HepG2 (cell line): ENCODE measurements around the gene PPP1R13B. TPM values are rescaled to one million over a fixed set of nuclear protein-coding genes. Genes with fewer than 3 reads are reported as not detected.

ENCODE experiments used
- ATAC-seq: fragments of 200-7000 bp; cut with Tn5 transposase; 3 replicates; pipeline ENCODE4 v1.9.1; 2020; ENCODE audit warnings: mild to moderate bottlenecking, moderate library complexity
- BruUV-seq: library from RNA; stranded (reverse); fragments of 400-500 nt; replicated peaks from 2 replicates; lab custom pipeline; 2021; lab: Mats Ljungman, UMichigan
- CTCF ChIA-PET: fragments of 300-600 bp; formaldehyde crosslinking; extraction: SDS; loops from one replicate; lab custom pipeline; 2021; ENCODE audit warnings: low total read pairs, inconsistent platforms, low intra/inter-chr PET ratio; lab: Yijun Ruan, JAX
- POLR2A ChIA-PET: fragments of 350-600 bp; sonication (Branson Sonifier 250); formaldehyde crosslinking; loops from one replicate; lab custom pipeline; 2020; ENCODE audit warnings: antibody characterized with exemption, inconsistent platforms; lab: Yijun Ruan, JAX
- DNase-seq: peaks from one replicate; pipeline ENCODE4 v3.0.0-alpha.2; 2015; ENCODE audit warnings: low spot score
- FAIRE-seq: peaks from 3 replicates; lab custom pipeline; 2011; peaks lifted over from hg19 to GRCh38; lab: Jason Lieb, UNC
- H2AFZ ChIP-seq: one replicate; pipeline ENCODE4 v1.6.1; 2011; ENCODE audit warnings: low read length, inconsistent platforms
- H3K27ac ChIP-seq: fragments of 300-600 bp; 3 replicates; pipeline ENCODE4 v1.8.0; 2011; ENCODE audit warnings: mixed run types, mild to moderate bottlenecking, mixed read lengths, low read length, inconsistent platforms; ENCODE audit not compliant: insufficient read depth; ENCODE audit errors: extremely low read length
- H3K27me3 ChIP-seq, 2 experiments: fragments of 200-600 bp in 1 of 2; 2 replicates in 1 of 2; 3 replicates in 1 of 2; pipeline versions ENCODE4 v1.6.0 to v1.8.0; 2011; ENCODE audit warnings: low read length in 2 of 2, mild to moderate bottlenecking in 2 of 2, moderate library complexity in 2 of 2, inconsistent platforms in 1 of 2; ENCODE audit not compliant: insufficient read depth in 2 of 2, control insufficient read depth in 1 of 2
- H3K36me3 ChIP-seq, 2 experiments: fragments of 200-600 bp in 1 of 2; replicated peaks in 1 of 2; 2 replicates in 1 of 2; 3 replicates in 1 of 2; pipeline versions ENCODE4 v1.5.1 to v1.8.0; 2011; ENCODE audit warnings: low read length in 2 of 2, inconsistent platforms in 1 of 2; ENCODE audit not compliant: insufficient read depth in 2 of 2, control insufficient read depth in 1 of 2
- H3K4me1 ChIP-seq: 2 replicates; pipeline ENCODE4 v1.5.1; 2012; ENCODE audit warnings: low read length, inconsistent platforms; ENCODE audit not compliant: insufficient read depth
- H3K4me2 ChIP-seq: 2 replicates; pipeline ENCODE4 v1.6.0; 2011; ENCODE audit warnings: low read depth, low read length, inconsistent platforms
- H3K4me3 ChIP-seq, 3 experiments: fragments of 200-600 bp in 1 of 3; sonication (generic), shearing (Covaris generic) in 1 of 3; replicated peaks in 1 of 3; 2 replicates each; pipeline ENCODE4 v1.5.1; 2011 to 2016; ENCODE audit warnings: low read length in 3 of 3, inconsistent platforms in 2 of 3, low read depth in 2 of 3, mild to moderate bottlenecking in 2 of 3, control low read depth in 1 of 3, mixed read lengths in 1 of 3; ENCODE audit not compliant: insufficient read depth in 1 of 3
- H3K79me2 ChIP-seq: one replicate; pipeline ENCODE4 v1.6.1; 2011; ENCODE audit warnings: low read length, inconsistent platforms; ENCODE audit not compliant: insufficient read depth
- H3K9ac ChIP-seq: 2 replicates; pipeline ENCODE4 v1.6.0; 2011; ENCODE audit warnings: mild to moderate bottlenecking, low read depth, low read length, inconsistent platforms; ENCODE audit not compliant: insufficient read depth
- H3K9me3 ChIP-seq: 2 replicates; pipeline ENCODE4 v1.5.1; 2012; ENCODE audit warnings: mild to moderate bottlenecking, low read length
- H4K20me1 ChIP-seq: 2 replicates; pipeline ENCODE4 v1.6.0; 2011; ENCODE audit warnings: inconsistent platforms, mild to moderate bottlenecking, low read length, moderate library complexity; ENCODE audit not compliant: insufficient read depth
- AGO2 ChIP-seq: fragments of 200-400 bp; formaldehyde crosslinking; optimal IDR thresholded peaks from 2 replicates; pipeline ENCODE3; 2017; ENCODE audit warnings: mild to moderate bottlenecking, low read depth, low read length, moderate library complexity
- HMG20B ChIP-seq: conservative IDR thresholded peaks from 2 replicates; pipeline ENCODE4 v1.6.1; 2016; ENCODE audit warnings: missing genetic modification reagents, missing compliant biosample characterization
- KAT2B ChIP-seq: fragments of 150-350 bp; IDR thresholded peaks from 2 replicates; pipeline ENCODE4 v1.6.1; 2014; ENCODE audit warnings: low read depth, low read length, borderline replicate concordance
- POLR2A ChIP-seq, 2 experiments: IDR thresholded peaks; 2 replicates each; pipeline ENCODE4 v1.6.1; 2011; ENCODE audit warnings: low read depth in 2 of 2, low read length in 2 of 2, mild to moderate bottlenecking in 1 of 2, moderate library complexity in 1 of 2; ENCODE audit not compliant: insufficient read depth in 1 of 2
- REPIN1 ChIP-seq: sonication (generic); formaldehyde crosslinking; IDR thresholded peaks from 2 replicates; pipeline ENCODE4 v1.8.0; 2022; ENCODE audit warnings: missing genetic modification reagents, low read depth, mild to moderate bottlenecking, borderline replicate concordance
- SAP130 ChIP-seq: IDR thresholded peaks from 2 replicates; pipeline ENCODE4 v1.6.1; 2016; ENCODE audit warnings: low read depth
- SMAD3 ChIP-seq: sonication (generic); formaldehyde crosslinking; IDR thresholded peaks from 2 replicates; pipeline ENCODE4 v1.4.0; 2020; ENCODE audit warnings: missing genetic modification reagents
- SRSF9 ChIP-seq: fragments of 200-400 bp; formaldehyde crosslinking; IDR thresholded peaks from 2 replicates; pipeline ENCODE4 v1.6.1; 2018; ENCODE audit warnings: borderline replicate concordance, mild to moderate bottlenecking, low read depth, low read length; ENCODE audit not compliant: insufficient read depth, poor library complexity, severe bottlenecking
- YY1 ChIP-seq: IDR thresholded peaks from 2 replicates; pipeline ENCODE4 v1.6.1; 2011; ENCODE audit warnings: low read length, low read depth, moderate library complexity, mild to moderate bottlenecking; ENCODE audit not compliant: insufficient read depth, insufficient replicate concordance
- ZNF670 ChIP-seq: sonication (generic); formaldehyde crosslinking; IDR thresholded peaks from 2 replicates; pipeline ENCODE4 v1.8.0; 2022; ENCODE audit warnings: mild to moderate bottlenecking, missing genetic modification reagents, borderline replicate concordance
- ZSCAN22 ChIP-seq: sonication (generic); formaldehyde crosslinking; IDR thresholded peaks from 2 replicates; pipeline ENCODE4 v1.4.0; 2020; ENCODE audit warnings: mild to moderate bottlenecking, missing genetic modification reagents
- WGBS: methylation state at CpG from one replicate; pipeline ENCODE4 v1.1.6; 2017; ENCODE audit warnings: low lambda C conversion rate; 5-methylcytosine and 5-hydroxymethylcytosine counted together
- in situ Hi-C: cut with HindIII; loops from 2 replicates; pipeline ENCODE4 v1.10.0; 2017; ENCODE audit warnings: low pct_unique_long_range_greater_than_20kb; ENCODE audit not compliant: extremely low pct_ligation_motif_present
- intact Hi-C: fragments of 100-400 bp; cut with micrococcal nuclease; formaldehyde crosslinking; loops from one replicate; pipeline ENCODE4 v1.10.0; 2022; ENCODE audit not compliant: unreplicated experiment
- polyA plus RNA-seq, 8 experiments: library from polyadenylated mRNA; depleted of rRNA in 3 of 8; stranded (reverse) in 7 of 8; unstranded in 1 of 8; fragments of >200 nt; fragmentation: Illumina TruSeq in 4 of 8; extraction: Trizol in 4 of 8; gene quantifications; 2 replicates each; pipeline versions ENCODE4 v1.2.1 to v1.2.3, GENCODE V29; 2011 to 2016; ENCODE audit warnings: low read depth in 4 of 8, missing spikeins in 1 of 8, mixed read lengths in 1 of 8; ENCODE audit not compliant: insufficient read depth in 1 of 8
- total RNA-seq, 5 experiments: library from RNA; depleted of rRNA; stranded (reverse); fragments of >200 nt; fragmentation: Illumina TruSeq; extraction: Trizol; gene quantifications; 2 replicates each; pipeline ENCODE4 v1.2.3, GENCODE V29; 2016; ENCODE audit warnings: low read depth in 1 of 5
- TF ChIP-seq, protein P1 (sequence below): sonication (generic); formaldehyde crosslinking; IDR thresholded peaks from 2 replicates; pipeline ENCODE4 v1.5.1; 2020; ENCODE audit warnings: missing genetic modification reagents, mild to moderate bottlenecking, borderline replicate concordance
- TF ChIP-seq, protein P2 (sequence below): sonication (generic); formaldehyde crosslinking; IDR thresholded peaks from 2 replicates; pipeline ENCODE4 v1.4.0; 2020; ENCODE audit warnings: missing genetic modification reagents

Gene PPP1R13B
- total and polyA plus RNA-seq, 2 of the 13 experiments (the other 11 are each of a cell fraction or from before 2014, with no cell fraction given): 4.6 to 9.4 TPM

DNA sequence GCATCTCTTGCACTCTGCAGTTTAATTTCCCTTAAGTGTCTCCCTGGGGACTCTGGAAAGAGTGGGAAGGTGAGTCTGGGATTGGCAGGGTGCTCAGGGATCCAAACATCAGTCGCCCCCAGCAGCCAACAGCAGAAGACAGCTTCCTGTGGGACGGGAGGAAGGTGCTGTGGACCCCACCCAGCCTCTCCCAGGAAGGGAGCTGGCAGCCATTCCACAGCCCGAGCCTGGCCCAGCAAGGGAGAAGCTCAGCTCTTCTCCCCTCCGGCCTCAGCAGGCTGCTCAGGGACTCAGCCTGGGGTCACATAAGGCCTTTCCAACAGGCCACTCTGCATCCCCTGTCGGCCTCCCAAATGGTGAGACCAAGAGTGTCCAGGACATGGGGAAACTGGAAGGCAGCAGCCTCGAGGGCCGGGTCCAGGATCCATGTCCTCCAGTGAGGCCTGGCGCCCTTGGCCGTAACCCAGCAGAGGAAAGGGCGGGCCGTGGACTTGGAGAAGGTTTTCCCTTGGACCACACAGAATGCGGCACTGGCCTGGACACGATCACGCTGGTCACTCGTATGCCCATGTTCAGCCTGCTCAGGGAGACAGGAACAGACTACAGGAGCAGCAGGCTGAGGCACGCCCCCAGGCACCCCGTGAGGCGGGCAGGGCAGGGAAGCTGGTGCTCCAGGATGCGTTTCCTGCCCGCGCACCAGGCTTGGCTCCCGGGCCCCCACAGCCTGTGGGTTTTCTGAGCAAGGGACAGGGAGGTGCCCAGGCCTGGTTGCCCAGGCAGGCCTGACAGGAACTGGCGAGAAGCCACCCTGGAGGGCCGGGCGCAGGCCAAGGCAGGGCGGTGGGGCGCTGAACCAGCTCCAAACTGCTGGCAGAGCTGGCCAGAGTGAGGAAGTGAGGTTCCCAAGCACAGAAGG is 135.6 kb downstream of the PPP1R13B start:
- ChIA-PET CTCF (no interaction called here), POLR2A (no interaction called here)
- H3K27me3 ChIP-seq: no peaks in the 10 kb centered on the region; a peak in 1 of 5 replicates
- FAIRE-seq (no peak), DNase-seq (no peak), ATAC-seq (no peak)
- in situ Hi-C loops: no loop called here
- BruUV-seq: no TSS peak
- 97% methylated on average over 15 of the region's 27 CpGs for WGBS
- H3K4me2 ChIP-seq: no peak overlapping the region
- peaks cover 13% of the 10 kb centered on the region for H3K79me2 ChIP-seq
- no peak overlapping the region for H2AFZ ChIP-seq
- TF ChIP-seq SRSF9: no peak
- peak; percentile 71 for TF ChIP-seq AGO2
- peak in 1 of 2 experiments; percentile 17; a peak in 1 of 4 replicates for TF ChIP-seq POLR2A (IDR thresholded peaks at IDR 0.05; ENCODE audit: insufficient read depth in 1 of 2, low read depth in 2 of 2, low read length in 2 of 2)
- no peak for TF ChIP-seq KAT2B
- TF ChIP-seq, protein P1, sequence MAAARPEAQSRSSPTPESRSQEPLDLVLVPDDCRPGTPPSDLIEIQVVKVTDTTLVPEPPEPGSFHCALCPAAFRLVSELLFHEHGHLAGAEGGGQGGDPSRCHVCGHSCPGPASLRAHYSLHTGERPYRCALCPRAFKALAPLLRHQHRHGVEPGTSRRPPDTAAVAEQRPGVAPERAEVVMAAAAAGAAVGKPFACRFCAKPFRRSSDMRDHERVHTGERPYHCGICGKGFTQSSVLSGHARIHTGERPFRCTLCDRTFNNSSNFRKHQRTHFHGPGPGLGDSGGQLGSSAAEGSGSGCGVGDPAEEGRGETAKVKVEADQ (CRISPR knock-in tag): no peak
- TF ChIP-seq ZNF670 (CRISPR knock-in tag): no peak
- no peak for TF ChIP-seq SMAD3 (CRISPR knock-in tag)
- TF ChIP-seq, protein P2, sequence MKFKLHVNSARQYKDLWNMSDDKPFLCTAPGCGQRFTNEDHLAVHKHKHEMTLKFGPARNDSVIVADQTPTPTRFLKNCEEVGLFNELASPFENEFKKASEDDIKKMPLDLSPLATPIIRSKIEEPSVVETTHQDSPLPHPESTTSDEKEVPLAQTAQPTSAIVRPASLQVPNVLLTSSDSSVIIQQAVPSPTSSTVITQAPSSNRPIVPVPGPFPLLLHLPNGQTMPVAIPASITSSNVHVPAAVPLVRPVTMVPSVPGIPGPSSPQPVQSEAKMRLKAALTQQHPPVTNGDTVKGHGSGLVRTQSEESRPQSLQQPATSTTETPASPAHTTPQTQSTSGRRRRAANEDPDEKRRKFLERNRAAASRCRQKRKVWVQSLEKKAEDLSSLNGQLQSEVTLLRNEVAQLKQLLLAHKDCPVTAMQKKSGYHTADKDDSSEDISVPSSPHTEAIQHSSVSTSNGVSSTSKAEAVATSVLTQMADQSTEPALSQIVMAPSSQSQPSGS (CRISPR knock-in tag): no peak
- TF ChIP-seq ZSCAN22: no peak
- no peak for TF ChIP-seq YY1
- no peak for TF ChIP-seq SAP130
- no peak for TF ChIP-seq HMG20B
- TF ChIP-seq REPIN1: no peak
- no peak overlapping the region for H3K27ac ChIP-seq
- intact Hi-C loops: no loop called here
- peaks cover 19% of the 10 kb centered on the region for H3K4me1 ChIP-seq
- H3K9ac ChIP-seq: no peak overlapping the region
- H3K36me3 ChIP-seq: peaks cover 6 to 23% of the 10 kb centered on the region in 2 experiments; a peak in 3 of 5 replicates
- no peaks in the 10 kb centered on the region for H3K9me3 ChIP-seq
- no peaks in the 10 kb centered on the region; the same call in 1 of the 2 replicates for H4K20me1 ChIP-seq
- H3K4me3 ChIP-seq: no peak overlapping the region
